Stromal cell of bone marrow (primary cell): ENCODE measurements around the gene RTP2.

Experiments used
- DNase-seq: peaks from one replicate; pipeline ENCODE4 v3.0.0-alpha.2; 2012; ENCODE audit warnings: low read depth

Gene RTP2

DNA sequence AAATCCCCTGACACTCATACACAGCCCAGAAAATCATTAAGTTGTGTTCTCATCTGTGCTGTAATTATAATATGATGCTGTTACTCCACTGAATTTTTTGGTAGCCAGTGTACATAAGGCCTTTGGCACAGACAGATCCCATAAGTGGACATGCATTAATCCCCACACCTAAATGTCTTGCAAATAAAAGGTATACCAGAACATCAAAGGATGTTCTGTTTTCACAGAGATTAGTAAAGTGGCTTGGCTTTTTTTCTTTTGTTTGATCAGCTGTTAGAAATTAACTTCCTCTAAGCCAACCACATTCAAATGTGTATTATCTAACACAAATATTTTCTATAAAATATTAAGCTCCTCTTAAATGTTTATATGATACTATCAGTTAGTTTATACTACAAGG is 34.8 kb downstream of the RTP2 start:
- no peak for DNase-seq

GRCh38 chr3:187665764-187666402 is 36.5 kb downstream of the RTP2 start:
- no peak for DNase-seq

- DNase-seq: no peak
Measured at GRCh38 chr3:187665010-187665409, 37.3 kb downstream of the RTP2 start.

GRCh38 chr3:187662848-187663409 is 39.4 kb downstream of the RTP2 start:
- DNase-seq: no peak

- DNase-seq: no peak
Measured at GRCh38 chr3:187661267-187661666, 41.1 kb downstream of the RTP2 start.

DNA sequence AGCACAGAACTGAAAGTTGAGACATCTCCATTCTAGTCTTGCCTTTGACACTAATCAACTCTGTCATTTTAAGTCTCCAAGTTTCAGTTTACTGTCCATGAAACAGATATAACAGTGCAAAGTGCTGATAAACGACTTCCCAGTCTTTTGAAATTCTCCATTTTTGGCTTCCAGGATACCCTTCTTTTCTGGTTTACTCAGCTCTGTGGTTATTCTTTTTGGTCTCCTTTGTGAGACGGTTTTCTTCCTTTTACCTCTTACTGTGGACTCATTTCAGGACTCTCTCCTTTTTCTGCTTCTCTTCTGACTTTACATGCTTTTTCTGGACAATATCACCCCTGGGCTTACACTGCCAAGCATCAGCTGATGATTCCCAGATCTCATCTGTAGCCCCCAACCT is 51.1 kb downstream of the RTP2 start:
- no peak for DNase-seq
